Endothelial cell of umbilical vein (primary cell): Measurements from ENCODE around the gene ADIRF.
"Not testable (repeated sequence)": the region's sequence is repeated elsewhere in the genome, so short reads cannot be mapped to it uniquely, and the experiment has no call there.

Experiments used
- TF ChIP-seq, protein P1 (sequence below), 2 donors: IDR thresholded peaks; 1 replicate in 1 of 2; 2 replicates in 1 of 2; pipeline ENCODE4 v1.5.1; 2011; ENCODE audit warnings: low read length in 2 of 2, mild to moderate bottlenecking in 2 of 2, moderate library complexity in 2 of 2, control low read depth in 1 of 2, inconsistent platforms in 1 of 2, low read depth in 1 of 2; ENCODE audit not compliant: insufficient read depth in 1 of 2; ENCODE audit errors: extremely low read depth in 1 of 2
- TF ChIP-seq, protein P2 (sequence below): IDR thresholded peaks from 2 replicates; pipeline ENCODE4 v1.6.1; 2011; ENCODE audit not compliant: insufficient read depth, insufficient read length

DNA sequence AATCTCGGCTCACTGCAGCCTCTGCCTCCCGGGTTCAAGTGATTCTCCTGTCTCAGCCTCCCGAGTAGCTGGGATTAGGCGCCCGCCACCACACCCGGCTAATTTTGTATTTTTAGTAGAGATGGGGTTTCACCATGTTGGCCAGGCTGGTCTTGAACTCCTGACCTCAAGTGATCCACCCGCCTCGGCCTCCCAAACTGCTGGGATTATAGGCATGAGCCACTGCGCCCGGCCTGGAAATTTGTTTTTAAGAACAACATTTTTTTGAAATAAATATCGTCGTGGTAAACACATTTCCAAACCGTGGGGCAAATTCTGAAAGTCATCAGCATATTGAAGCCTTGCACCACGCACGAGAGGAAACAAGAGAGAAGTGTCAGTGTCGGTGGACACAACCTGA lies 28.2 kb upstream of the ADIRF start:
- TF ChIP-seq, protein P1, sequence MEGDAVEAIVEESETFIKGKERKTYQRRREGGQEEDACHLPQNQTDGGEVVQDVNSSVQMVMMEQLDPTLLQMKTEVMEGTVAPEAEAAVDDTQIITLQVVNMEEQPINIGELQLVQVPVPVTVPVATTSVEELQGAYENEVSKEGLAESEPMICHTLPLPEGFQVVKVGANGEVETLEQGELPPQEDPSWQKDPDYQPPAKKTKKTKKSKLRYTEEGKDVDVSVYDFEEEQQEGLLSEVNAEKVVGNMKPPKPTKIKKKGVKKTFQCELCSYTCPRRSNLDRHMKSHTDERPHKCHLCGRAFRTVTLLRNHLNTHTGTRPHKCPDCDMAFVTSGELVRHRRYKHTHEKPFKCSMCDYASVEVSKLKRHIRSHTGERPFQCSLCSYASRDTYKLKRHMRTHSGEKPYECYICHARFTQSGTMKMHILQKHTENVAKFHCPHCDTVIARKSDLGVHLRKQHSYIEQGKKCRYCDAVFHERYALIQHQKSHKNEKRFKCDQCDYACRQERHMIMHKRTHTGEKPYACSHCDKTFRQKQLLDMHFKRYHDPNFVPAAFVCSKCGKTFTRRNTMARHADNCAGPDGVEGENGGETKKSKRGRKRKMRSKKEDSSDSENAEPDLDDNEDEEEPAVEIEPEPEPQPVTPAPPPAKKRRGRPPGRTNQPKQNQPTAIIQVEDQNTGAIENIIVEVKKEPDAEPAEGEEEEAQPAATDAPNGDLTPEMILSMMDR (IDR thresholded peaks at IDR 0.05; ENCODE audit: extremely low read depth in 1 of 2, insufficient read depth in 1 of 2, low read depth in 1 of 2, low read length in 2 of 2): not testable (repeated sequence)
- TF ChIP-seq, protein P2, sequence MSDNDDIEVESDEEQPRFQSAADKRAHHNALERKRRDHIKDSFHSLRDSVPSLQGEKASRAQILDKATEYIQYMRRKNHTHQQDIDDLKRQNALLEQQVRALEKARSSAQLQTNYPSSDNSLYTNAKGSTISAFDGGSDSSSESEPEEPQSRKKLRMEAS: not testable (repeated sequence)
